IPS DF 6.9 (cell line): ENCODE results near the gene STX12.
"Not testable (repeated sequence)": the region's sequence is repeated elsewhere in the genome, so short reads cannot be mapped to it uniquely, and the experiment has no call there.

Experiments
- DNase-seq: peaks from one replicate; pipeline ENCODE4 v3.0.0-alpha.2; 2013; ENCODE audit warnings: low read depth, low spot score
- H3K27ac ChIP-seq: one replicate; pipeline ENCODE4 v1.5.1; 2013; ENCODE audit warnings: low read length, control low read depth
- H3K27me3 ChIP-seq: 2 replicates; pipeline ENCODE4 v1.6.1; 2013; ENCODE audit warnings: mild to moderate bottlenecking, low read length; ENCODE audit not compliant: control insufficient read depth, insufficient read depth
- H3K36me3 ChIP-seq: 2 replicates; pipeline ENCODE4 v1.6.1; 2013; ENCODE audit warnings: low read length; ENCODE audit not compliant: control insufficient read depth, insufficient read depth
- H3K4me1 ChIP-seq: 2 replicates; pipeline ENCODE4 v1.6.1; 2013; ENCODE audit warnings: low read length; ENCODE audit not compliant: control insufficient read depth, insufficient read depth
- H3K4me3 ChIP-seq: 2 replicates; pipeline ENCODE4 v1.5.1; 2013; ENCODE audit warnings: mild to moderate bottlenecking, low read length
- H3K9me3 ChIP-seq: 2 replicates; pipeline ENCODE4 v1.6.1; 2013; ENCODE audit warnings: low read length, inconsistent platforms; ENCODE audit not compliant: control insufficient read depth, insufficient read depth
- WGBS: extraction: QIAGEN DNeasy Blood & Tissue Kit; methylation state at CpG from one replicate; pipeline ENCODE4 v1.1.7; 2013; ENCODE audit warnings: mixed read lengths, missing lambda C conversion rate; ENCODE audit not compliant: insufficient read length, insufficient coverage; 5-methylcytosine and 5-hydroxymethylcytosine counted together

STX12 gene

DNA sequence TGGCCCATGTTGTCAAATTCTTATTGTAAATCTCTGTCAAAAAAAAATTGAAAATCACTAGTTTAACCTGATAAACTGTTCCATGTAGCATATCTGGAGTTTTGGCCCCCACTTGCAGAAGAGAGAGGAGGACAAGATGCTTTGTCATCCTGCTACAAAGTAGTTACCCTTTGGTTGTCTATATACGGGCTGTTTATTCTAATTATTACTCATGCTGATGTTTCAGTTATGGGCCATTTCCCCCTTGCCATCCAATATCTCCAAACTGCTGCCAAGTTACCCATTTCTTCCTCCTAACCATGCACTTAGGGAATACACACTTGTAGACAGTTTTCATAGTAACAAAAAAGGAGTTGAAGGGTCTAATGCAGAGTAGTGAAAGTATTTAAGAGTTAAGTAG lies 22.6 kb downstream of the STX12 start:
- Histone ChIP-seq H3K27me3 (no peaks in the 10 kb centered on the region), H3K27ac (no peak overlapping the region), H3K4me3 (no peak overlapping the region), H3K9me3 (no peaks in the 10 kb centered on the region), H3K4me1 (no peaks in the 10 kb centered on the region), H3K36me3 (no peaks in the 10 kb centered on the region)
- no CpG with 5 or more reads among the region's 1 CpG for WGBS
- no peak for DNase-seq

DNA sequence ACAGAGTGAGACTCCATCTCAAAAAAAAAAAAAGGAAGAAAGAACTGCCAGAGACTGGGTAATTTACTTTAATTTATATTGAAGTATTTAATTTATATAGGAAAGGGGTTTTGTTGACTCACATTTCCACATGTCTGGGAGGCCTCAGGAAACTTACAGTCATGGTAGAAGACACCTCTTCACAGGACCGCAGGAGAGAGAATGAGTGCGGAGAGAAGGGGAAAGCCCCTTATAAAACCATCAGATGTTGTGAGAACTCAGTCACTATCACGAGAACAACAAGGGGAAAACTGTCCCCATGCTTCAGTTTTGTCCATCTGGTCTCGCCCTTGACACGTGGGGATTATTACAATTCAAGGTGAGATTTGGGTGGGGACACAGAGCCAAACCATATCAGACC lies 31.8 kb downstream of the STX12 start:
- Histone ChIP-seq H3K4me1 (peaks cover 2% of the 10 kb centered on the region; the same call in 1 of the 2 replicates), H3K27ac (no peak overlapping the region), H3K27me3 (no peaks in the 10 kb centered on the region), H3K4me3 (no peak overlapping the region), H3K36me3 (no peaks in the 10 kb centered on the region), H3K9me3 (no peaks in the 10 kb centered on the region)
- no peak for DNase-seq
- no CpG with 5 or more reads among the region's 5 CpGs for WGBS

DNA sequence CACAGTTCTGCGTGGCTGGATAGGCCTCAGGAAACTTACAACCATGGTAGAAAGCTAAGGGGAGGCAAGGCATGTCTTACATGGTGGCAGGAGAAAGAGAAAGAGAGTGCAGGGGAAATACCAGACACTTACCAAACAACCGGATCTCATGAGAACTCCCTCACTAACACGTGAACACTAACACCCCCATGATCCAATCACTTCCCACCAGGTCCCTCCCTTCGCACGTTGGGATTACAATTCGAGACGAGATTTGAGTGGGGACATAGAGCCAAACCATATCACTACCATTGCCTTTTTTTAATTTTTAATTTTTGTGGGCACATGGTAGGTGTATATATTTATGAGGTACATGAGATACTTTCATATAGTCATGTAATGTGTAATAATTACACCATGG lies 33.7 kb downstream of the STX12 start:
- Histone ChIP-seq H3K27ac (no peak overlapping the region), H3K27me3 (no peaks in the 10 kb centered on the region), H3K36me3 (no peaks in the 10 kb centered on the region), H3K9me3 (no peaks in the 10 kb centered on the region), H3K4me1 (peaks cover 2% of the 10 kb centered on the region; the same call in 1 of the 2 replicates), H3K4me3 (no peak overlapping the region)
- no peak for DNase-seq
- no CpG with 5 or more reads among the region's 7 CpGs for WGBS

DNA sequence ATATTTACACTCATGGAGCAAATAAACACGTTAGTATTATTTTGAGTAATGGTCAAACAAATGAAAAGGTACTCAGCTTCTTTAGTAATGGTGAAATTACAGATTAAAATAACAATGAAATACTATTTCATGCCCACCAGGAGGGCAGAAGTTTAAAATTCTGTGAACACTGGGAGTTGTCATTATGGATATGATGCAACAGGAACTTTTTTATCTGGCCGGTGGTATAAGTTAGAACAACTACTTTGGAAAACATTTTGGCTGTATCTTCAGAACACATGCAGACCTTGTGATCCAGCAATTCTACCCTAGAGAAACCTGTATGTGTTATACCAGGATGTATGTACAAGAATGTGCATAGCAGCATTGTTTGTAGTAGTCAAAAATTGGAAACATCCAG lies 34.4 kb downstream of the STX12 start:
- Histone ChIP-seq H3K9me3 (no peaks in the 10 kb centered on the region), H3K4me1 (peaks cover 2% of the 10 kb centered on the region; the same call in 1 of the 2 replicates), H3K27me3 (no peaks in the 10 kb centered on the region), H3K4me3 (no peak overlapping the region), H3K27ac (no peak overlapping the region), H3K36me3 (no peaks in the 10 kb centered on the region)
- WGBS = no CpG with 5 or more reads among the region's 2 CpGs
- no peak for DNase-seq

DNA sequence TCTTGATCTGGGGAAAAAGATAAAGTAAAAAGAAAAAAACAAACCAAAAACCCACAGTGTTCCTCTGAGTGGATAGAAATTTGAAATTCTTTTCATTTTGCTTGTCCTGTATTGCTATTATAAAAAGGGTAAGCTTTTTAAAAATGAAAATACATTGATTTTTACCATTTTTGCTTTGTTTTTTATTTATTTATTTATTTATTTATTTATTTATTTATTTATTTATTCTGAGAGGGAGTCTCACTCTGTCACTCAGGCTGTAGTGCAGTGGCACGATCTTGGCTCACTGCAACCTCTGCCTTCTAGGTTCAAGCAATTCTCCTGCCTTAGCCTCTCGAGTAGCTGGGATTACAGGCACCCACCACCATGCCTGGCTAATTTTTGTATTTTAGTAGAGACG lies 35.1 kb downstream of the STX12 start:
- H3K27ac ChIP-seq, H3K36me3 ChIP-seq, H3K27me3 ChIP-seq, H3K4me1 ChIP-seq, DNase-seq, H3K9me3 ChIP-seq, H3K4me3 ChIP-seq: not testable (repeated sequence)
- WGBS = no CpG with 5 or more reads among the region's 3 CpGs

DNA sequence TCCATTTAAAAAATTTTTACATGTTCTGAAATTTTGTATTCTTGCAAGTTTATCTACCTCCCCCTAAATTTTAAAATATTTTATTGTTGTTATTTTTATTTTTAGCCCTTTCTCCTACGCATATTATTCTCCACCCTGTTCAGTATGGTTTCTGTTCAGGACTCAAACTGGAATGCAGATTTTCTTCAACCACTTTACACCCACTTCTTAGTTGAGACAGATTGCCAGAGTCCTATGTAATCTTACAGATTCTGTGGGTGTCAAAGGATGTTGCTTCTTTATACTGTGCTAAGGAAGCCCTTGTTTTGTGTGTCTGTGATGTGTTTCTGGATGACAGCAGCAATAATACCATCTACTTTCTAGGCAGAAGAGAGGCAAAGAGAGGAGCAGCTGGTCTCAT lies 36.9 kb downstream of the STX12 start:
- peaks cover 2% of the 10 kb centered on the region; the same call in 1 of the 2 replicates for H3K4me1 ChIP-seq
- no CpG with 5 or more reads among the region's 1 CpG for WGBS
- no peak overlapping the region for H3K4me3 ChIP-seq
- H3K27ac ChIP-seq = no peak overlapping the region
- no peaks in the 10 kb centered on the region for H3K36me3 ChIP-seq
- no peak for DNase-seq
- no peaks in the 10 kb centered on the region for H3K27me3 ChIP-seq
- no peaks in the 10 kb centered on the region for H3K9me3 ChIP-seq

DNA sequence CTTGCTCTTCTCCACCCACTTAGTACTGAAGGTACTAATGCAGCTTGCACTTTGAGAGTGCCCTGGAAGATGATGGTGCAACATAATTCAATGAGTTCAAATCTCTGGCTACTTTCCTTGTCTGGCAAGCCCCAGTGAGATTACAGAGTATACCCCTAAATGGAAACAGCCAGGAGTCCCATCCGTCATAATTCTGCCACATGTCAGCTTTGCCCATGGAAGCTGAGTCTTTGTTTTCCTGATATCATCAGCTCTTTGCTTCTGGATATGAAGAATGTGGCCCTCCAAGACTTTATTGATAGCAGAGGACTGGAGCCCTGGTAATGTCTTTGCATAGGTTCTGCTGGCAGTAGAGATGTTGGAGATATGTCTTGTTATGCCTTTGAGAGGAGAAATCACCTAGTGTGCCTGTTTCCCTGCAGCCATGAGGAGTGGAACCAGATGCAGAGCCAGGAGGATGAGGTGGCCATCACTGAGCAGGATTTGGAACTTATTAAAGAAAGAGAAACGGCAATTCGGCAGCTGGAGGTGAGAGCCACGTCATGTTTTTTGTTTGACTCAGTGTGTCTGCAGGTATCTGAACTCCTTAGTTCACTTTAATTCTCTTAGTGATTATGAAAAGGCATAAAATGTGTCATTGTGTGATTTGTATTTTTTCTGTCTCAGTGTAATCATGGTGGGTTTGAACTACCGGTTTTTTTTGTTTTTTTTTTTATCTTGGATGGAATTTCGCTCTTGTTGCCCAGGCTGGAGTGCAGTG lies 38.9 kb downstream of the STX12 start:
- Histone ChIP-seq H3K4me1 (0 out of 2 replicates have a peak, but pooled peaks cover 1% of the 10 kb centered on the region), H3K27me3 (no peaks in the 10 kb centered on the region), H3K36me3 (no peaks in the 10 kb centered on the region), H3K27ac (no peak overlapping the region), H3K9me3 (no peaks in the 10 kb centered on the region), H3K4me3 (no peak overlapping the region)
- no peak for DNase-seq
- no CpG with 5 or more reads among the region's 6 CpGs for WGBS

DNA sequence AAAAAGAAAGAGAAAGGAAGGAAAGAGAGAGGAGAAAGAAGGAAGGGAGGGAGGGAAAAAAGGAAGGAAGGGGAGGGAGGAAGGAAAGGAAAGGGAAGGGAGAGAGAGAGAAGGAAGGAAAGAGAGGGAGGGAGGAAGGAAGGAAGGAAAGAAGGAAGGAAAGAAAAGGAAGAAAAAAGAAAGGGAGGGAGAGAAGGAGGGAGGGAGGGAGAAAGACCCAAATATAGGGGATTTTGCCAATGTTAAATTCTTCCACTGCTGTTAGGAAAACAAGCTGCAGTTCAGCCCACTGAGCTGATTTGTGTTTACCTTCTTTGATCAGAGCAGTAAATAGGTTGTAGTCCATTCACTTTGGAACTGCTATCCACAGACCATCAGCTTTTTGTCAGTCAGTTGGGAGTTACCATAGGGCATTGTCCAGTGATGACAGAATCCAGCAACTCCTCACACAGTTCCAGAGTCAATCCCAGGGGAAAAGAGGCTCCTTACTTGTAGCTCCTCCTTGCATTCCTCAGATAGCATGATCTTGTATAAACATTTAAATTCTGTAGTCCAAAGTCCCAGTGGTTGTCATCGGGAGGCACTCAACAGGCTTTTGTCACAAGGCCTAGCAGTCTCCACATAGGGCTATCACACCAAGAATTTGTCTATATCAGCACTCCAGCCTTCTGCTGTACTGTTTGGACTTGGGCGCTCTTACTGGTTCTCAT lies 44.1 kb downstream of the STX12 start:
- no peak overlapping the region for H3K27ac ChIP-seq
- WGBS = no CpG with 5 or more reads among the region's 2 CpGs

DNA sequence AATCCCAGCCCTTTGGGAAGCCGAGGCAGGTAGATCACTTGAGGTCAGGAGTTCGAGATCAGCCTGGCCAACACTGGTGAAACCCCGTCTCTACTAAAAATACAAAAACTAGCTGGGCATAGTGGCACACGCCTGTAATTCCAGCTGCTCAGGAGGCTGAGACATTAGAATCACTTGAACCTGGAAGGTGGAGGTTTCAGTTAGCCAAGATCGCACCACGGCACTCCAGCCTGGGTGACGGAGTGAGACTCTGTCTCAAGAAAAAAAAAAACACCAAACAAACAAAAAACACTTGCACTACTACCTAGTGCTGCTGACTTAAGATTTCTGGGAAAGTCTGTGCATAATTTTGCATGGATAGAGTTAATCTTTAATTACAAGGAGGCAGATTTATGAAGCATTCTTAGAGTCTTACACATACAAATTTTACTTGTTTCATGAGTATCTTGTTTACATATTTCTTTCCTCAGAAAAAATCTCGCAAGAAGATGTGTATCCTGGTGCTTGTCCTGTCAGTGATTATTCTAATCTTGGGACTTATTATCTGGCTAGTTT lies 48.8 kb downstream of the STX12 start:
- Histone ChIP-seq H3K9me3 (no peaks in the 10 kb centered on the region), H3K27me3 (no peaks in the 10 kb centered on the region), H3K4me3 (no peak overlapping the region), H3K4me1 (no peaks in the 10 kb centered on the region), H3K36me3 (peaks cover 2% of the 10 kb centered on the region; the same call in 1 of the 2 replicates), H3K27ac (no peak overlapping the region)
- DNase-seq = no peak
- WGBS = no CpG with 5 or more reads among the region's 8 CpGs

More for the DNA sequence above, 44.1 kb downstream of the STX12 start:
- Histone ChIP-seq H3K36me3 (peaks cover 2% of the 10 kb centered on the region; the same call in 1 of the 2 replicates), H3K4me3 (no peak overlapping the region), H3K27me3 (no peaks in the 10 kb centered on the region), H3K9me3 (no peaks in the 10 kb centered on the region), H3K4me1 (no peaks in the 10 kb centered on the region)
- no peak for DNase-seq

DNA sequence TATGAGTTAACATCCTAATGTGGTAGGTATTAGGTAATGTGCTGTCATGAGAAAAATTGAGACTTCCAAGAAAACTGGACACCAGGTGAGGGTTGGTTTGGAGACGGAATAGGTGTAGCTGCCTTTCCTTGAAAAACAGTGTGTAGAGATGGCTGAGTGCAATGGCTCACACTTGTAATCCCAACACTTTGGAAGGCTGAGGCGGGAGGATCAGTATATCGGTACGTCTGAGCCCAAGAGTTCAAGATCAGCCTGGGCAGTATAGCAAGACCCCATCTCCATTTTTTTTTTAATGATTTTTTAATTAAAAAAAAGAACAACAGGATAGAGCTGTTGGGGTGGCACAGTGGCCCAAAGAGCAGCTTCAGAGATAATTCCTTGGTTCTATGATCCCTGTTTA lies 50.8 kb downstream of the STX12 start:
- no peaks in the 10 kb centered on the region for H3K9me3 ChIP-seq
- WGBS = no CpG with 5 or more reads among the region's 4 CpGs

More for the DNA sequence above, 50.8 kb downstream of the STX12 start:
- Histone ChIP-seq H3K36me3 (peaks cover 2% of the 10 kb centered on the region; the same call in 1 of the 2 replicates), H3K27me3 (no peaks in the 10 kb centered on the region), H3K4me3 (no peak overlapping the region), H3K27ac (no peak overlapping the region), H3K4me1 (no peaks in the 10 kb centered on the region)
- DNase-seq = no peak
